ENCODE data around the gene FAM120C.

FAM120C gene

GRCh38 chrX:54166915-54167314 is 16.1 kb downstream of the FAM120C start:
- DNase-seq = no peak

- no peak for DNase-seq
These were observed 25.5 kb downstream of the FAM120C start for GRCh38 chrX:54157561-54157960.

GRCh38 chrX:54134269-54134668 is 48.8 kb downstream of the FAM120C start:
- DNase-seq = no peak

GRCh38 chrX:54116391-54116790 is 66.7 kb downstream of the FAM120C start:
- DNase-seq = no peak

GRCh38 chrX:54093571-54093970 is 89.5 kb downstream of the FAM120C start:
- no peak for DNase-seq

GRCh38 chrX:54093159-54093558 is 89.9 kb downstream of the FAM120C start:
- DNase-seq = no peak

- no peak for DNase-seq
These were observed 92.2 kb downstream of the FAM120C start for GRCh38 chrX:54090880-54091279.

GRCh38 chrX:54089191-54089590 is 93.9 kb downstream of the FAM120C start:
- no peak for DNase-seq

GRCh38 chrX:54087661-54088060 is 95.4 kb downstream of the FAM120C start:
- no peak for DNase-seq

- no peak for DNase-seq
These were observed 97.4 kb downstream of the FAM120C start for GRCh38 chrX:54085666-54086065.

GRCh38 chrX:54076903-54077302 is 106.2 kb downstream of the FAM120C start:
- no peak for DNase-seq

- DNase-seq = no peak
These were observed 108.2 kb downstream of the FAM120C start for GRCh38 chrX:54074826-54075225.

- DNase-seq = no peak
These were observed 115.3 kb downstream of the FAM120C start for GRCh38 chrX:54067766-54068165.

- no peak for DNase-seq
These were observed 116.2 kb downstream of the FAM120C start for GRCh38 chrX:54066841-54067240.

GRCh38 chrX:54064564-54064963 is 118.5 kb downstream of the FAM120C start:
- DNase-seq = no peak

GRCh38 chrX:54063361-54063760 is 119.7 kb downstream of the FAM120C start:
- no peak for DNase-seq

- DNase-seq = no peak
These were observed 133.3 kb downstream of the FAM120C start for GRCh38 chrX:54049801-54050200.

- no peak for DNase-seq
These were observed 134.6 kb downstream of the FAM120C start for GRCh38 chrX:54048412-54048811.

GRCh38 chrX:54045563-54046228 is 137.4 kb downstream of the FAM120C start:
- DNase-seq = no peak

- no peak for DNase-seq
These were observed 138.1 kb downstream of the FAM120C start for GRCh38 chrX:54044877-54045338.

- peak; percentile 84 for DNase-seq
These were observed 138.8 kb downstream of the FAM120C start, which contains the start of gene PHF8 for GRCh38 chrX:54044126-54044876. TSS of gene PHF8 (minus strand) at chrX:54044473. CDS start at chrX:54042728, 1,745 bp downstream.

GRCh38 chrX:54043541-54044125 is 139.4 kb downstream of the FAM120C start:
- peak; percentile 6 for DNase-seq

- DNase-seq = no peak
These were observed 140.0 kb downstream of the FAM120C start for GRCh38 chrX:54043056-54043455.

GRCh38 chrX:54042609-54043021 is 140.4 kb downstream of the FAM120C start:
- no peak for DNase-seq
